NCI-H510A (cell line): ENCODE results near the gene DDC.

ENCODE experiments used
- DNase-seq: peaks from one replicate; lab custom pipeline; 2025; lab: John Stamatoyannopoulos, UW

DDC gene

GRCh38 chr7:50416527-50417182, 148.6 kb downstream of the DDC start:
- no peak for DNase-seq

DNA sequence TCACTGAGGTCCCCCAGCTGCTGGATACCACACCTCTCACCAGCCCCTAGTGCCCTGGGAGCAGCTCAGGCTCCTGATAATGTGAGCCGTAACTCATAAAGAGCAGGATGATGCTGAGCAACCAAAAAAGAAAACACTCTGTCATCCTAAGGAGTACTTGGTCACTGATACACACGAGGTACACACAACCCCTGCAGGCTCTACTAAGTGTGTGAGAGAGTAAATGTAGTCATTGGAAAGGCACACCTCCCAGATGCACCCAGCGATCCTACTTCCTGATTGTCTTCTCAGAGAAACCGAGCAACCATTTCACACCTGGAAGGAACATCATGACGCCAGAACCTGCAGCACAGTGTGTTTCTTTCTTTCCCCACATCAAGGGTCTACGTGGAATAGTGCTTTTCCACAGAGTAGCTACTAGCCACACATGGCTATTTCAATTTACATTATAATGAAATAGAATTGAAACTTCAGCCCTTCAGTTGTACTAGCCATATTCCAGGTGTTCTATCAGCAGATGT, 149.3 kb downstream of the DDC start:
- no peak for DNase-seq

GRCh38 chr7:50413561-50413960, 151.6 kb downstream of the DDC start:
- no peak for DNase-seq

DNA sequence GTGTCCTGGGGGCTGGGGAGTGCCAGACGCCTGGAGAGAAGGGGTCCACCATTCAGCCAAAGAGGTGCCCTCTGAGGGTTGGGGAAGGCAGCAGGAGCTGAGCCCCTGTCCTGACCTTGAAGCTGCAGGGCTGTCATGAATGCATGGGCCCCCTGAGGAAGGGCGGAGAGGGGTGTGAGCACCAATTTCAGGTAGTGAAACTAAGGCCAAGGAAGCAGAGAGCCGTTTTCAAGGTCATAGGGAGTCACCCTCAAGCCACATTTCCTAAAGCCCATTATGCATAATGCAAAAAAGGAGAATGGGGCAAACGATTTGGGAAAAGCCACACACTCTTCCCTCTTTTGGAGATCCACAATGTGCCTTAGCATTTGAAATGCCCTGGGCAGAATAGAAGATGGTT, 152.2 kb downstream of the DDC start:
- DNase-seq, result no peak

DNA sequence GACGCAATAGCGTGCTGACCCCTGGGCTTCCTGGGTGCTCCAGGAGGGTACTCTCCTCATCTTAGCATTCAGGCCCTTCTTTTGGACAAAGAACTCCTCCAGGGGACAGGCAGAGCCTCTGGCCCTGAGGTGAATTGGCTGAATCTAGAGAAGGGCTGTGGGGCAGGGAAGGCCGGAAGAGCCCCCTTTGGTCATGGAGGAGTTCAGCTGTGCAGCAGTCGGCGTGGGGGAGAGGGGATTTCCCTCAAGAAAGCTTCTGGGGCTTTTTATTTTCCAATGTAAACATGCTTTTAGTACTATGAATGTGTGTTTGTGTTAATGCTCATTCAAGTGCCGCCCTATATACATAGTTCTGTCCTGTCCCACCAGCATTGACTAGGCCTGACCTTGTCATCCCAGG, 153.9 kb downstream of the DDC start:
- DNase-seq, result no peak

GRCh38 chr7:50409856-50410745, 155.1 kb downstream of the DDC start:
- no peak for DNase-seq
